GM12878 (cell line): ENCODE measurements around the gene SELENOM. TPM values are rescaled to one million over a fixed set of nuclear protein-coding genes. Genes with fewer than 3 reads are reported as not detected.

ENCODE experiments used
- ATAC-seq: fragments of 200-7000 bp; cut with Tn5 transposase; 3 replicates; pipeline ENCODE4 v1.9.1; 2020; ENCODE audit warnings: mild to moderate bottlenecking, moderate library complexity
- BruUV-seq: library from RNA; stranded (reverse); fragments of 400-500 nt; replicated peaks from 2 replicates; lab custom pipeline; 2021; lab: Mats Ljungman, UMichigan
- CTCF ChIA-PET: fragments of 300-600 bp; sonication (Branson Sonifier 250); formaldehyde crosslinking; extraction: SDS; loops from one replicate; lab custom pipeline; 2021; ENCODE audit warnings: inconsistent platforms; lab: Yijun Ruan, JAX
- POLR2A ChIA-PET: fragments of 350-600 bp; formaldehyde crosslinking; extraction: SDS; loops from one replicate; lab custom pipeline; 2021; ENCODE audit warnings: inconsistent platforms; lab: Charles Lee
- RAD21 ChIA-PET: fragments of 300-600 bp; sonication (Branson Sonifier 250); formaldehyde crosslinking; loops from one replicate; lab custom pipeline; 2023; ENCODE audit warnings: antibody characterized with exemption; ENCODE audit not compliant: unreplicated experiment; lab: Charles Lee
- SMC1A ChIA-PET: fragments of 300-600 bp; sonication (Branson Sonifier 250); formaldehyde crosslinking; loops from one replicate; lab custom pipeline; 2023; ENCODE audit not compliant: unreplicated experiment, uncharacterized antibody; lab: Charles Lee
- DNase-seq: peaks from one replicate; pipeline ENCODE4 v3.0.0-alpha.2; 2011; ENCODE audit warnings: low read depth, low spot score
- FAIRE-seq: peaks from 3 replicates; lab custom pipeline; 2011; peaks lifted over from hg19 to GRCh38; lab: Jason Lieb, UNC
- H2AFZ ChIP-seq: 2 replicates; pipeline ENCODE4 v1.6.0; 2011; ENCODE audit warnings: low read depth, low read length, control low read depth; ENCODE audit not compliant: control insufficient read depth
- H3K27ac ChIP-seq: 2 replicates; pipeline ENCODE4 v1.5.1; 2011; ENCODE audit warnings: control low read depth; ENCODE audit not compliant: control insufficient read depth, insufficient read depth
- H3K27me3 ChIP-seq, 2 experiments: replicated peaks in 1 of 2; 2 replicates each; pipeline versions ENCODE4 v1.6.0 to v1.6.1; 2011; ENCODE audit warnings: low read length in 1 of 2; ENCODE audit not compliant: control insufficient read depth in 2 of 2, insufficient read depth in 2 of 2
- H3K36me3 ChIP-seq, 2 experiments: 2 replicates each; pipeline ENCODE4 v1.5.1; 2011; ENCODE audit warnings: low read length in 1 of 2; ENCODE audit not compliant: control insufficient read depth in 2 of 2, insufficient read depth in 2 of 2
- H3K4me1 ChIP-seq: 2 replicates; pipeline ENCODE4 v1.6.1; 2011; ENCODE audit warnings: mild to moderate bottlenecking, low read length, moderate library complexity, mixed read lengths; ENCODE audit not compliant: control insufficient read depth, insufficient read depth
- H3K4me2 ChIP-seq: 2 replicates; pipeline ENCODE4 v1.6.0; 2011; ENCODE audit warnings: control low read depth; ENCODE audit not compliant: control insufficient read depth, insufficient read depth
- H3K4me3 ChIP-seq: fragments of 200-600 bp; sonication (generic); 2 replicates; pipeline ENCODE4 v1.5.1; 2016
- H3K79me2 ChIP-seq: 2 replicates; pipeline ENCODE4 v1.6.0; 2011; ENCODE audit warnings: low read length; ENCODE audit not compliant: control insufficient read depth, insufficient read depth
- H3K9ac ChIP-seq: 2 replicates; pipeline ENCODE4 v1.8.0; 2011; ENCODE audit warnings: low read length, control low read depth, mixed read lengths; ENCODE audit not compliant: control insufficient read depth, insufficient read depth
- H3K9me3 ChIP-seq: replicated peaks from 3 replicates; pipeline ENCODE4 v1.5.1; 2011; ENCODE audit warnings: mild to moderate bottlenecking, low read length; ENCODE audit not compliant: control insufficient read depth, insufficient read depth
- H4K20me1 ChIP-seq: 2 replicates; pipeline ENCODE4 v1.6.0; 2011; ENCODE audit not compliant: control insufficient read depth, insufficient read depth
- ASH2L ChIP-seq: fragments of 300-600, 200-600 bp; sonication (generic); IDR thresholded peaks from 2 replicates; pipeline ENCODE4 v1.6.1; 2017; ENCODE audit warnings: low read depth, mild to moderate bottlenecking, borderline replicate concordance
- CBX5 ChIP-seq: sonication (generic); IDR thresholded peaks from 2 replicates; pipeline ENCODE4 v1.6.1; 2016; ENCODE audit warnings: low read depth, moderate library complexity, mild to moderate bottlenecking, inconsistent platforms
- CHD1 ChIP-seq: IDR thresholded peaks from 2 replicates; pipeline ENCODE4 v1.6.1; 2012; ENCODE audit warnings: low read depth, low read length, improper control_type of control experiment
- IKZF1 ChIP-seq: fragments of 450-650 bp; conservative IDR thresholded peaks from 2 replicates; pipeline ENCODE4 v1.6.1; 2017; ENCODE audit warnings: antibody characterized with exemption, mild to moderate bottlenecking
- IKZF2 ChIP-seq, 2 experiments: fragments of 450-650 bp; IDR thresholded peaks; 2 replicates each; pipeline ENCODE4 v1.6.1; 2017; ENCODE audit warnings: mild to moderate bottlenecking in 2 of 2, moderate library complexity in 2 of 2
- MTA3 ChIP-seq: IDR thresholded peaks from 2 replicates; pipeline ENCODE4 v1.6.1; 2012; ENCODE audit warnings: low read length, inconsistent platforms, borderline replicate concordance
- NR2C2 ChIP-seq: IDR thresholded peaks from 2 replicates; pipeline ENCODE4 v1.6.1; 2011; ENCODE audit warnings: borderline replicate concordance, low read depth; ENCODE audit not compliant: control insufficient read depth, insufficient read length
- STAT1 ChIP-seq: fragments of 450-650 bp; conservative IDR thresholded peaks from 2 replicates; pipeline ENCODE4 v1.6.1; 2014; ENCODE audit warnings: antibody characterized with exemption, mild to moderate bottlenecking
- USF2 ChIP-seq: IDR thresholded peaks from 2 replicates; pipeline ENCODE4 v1.6.1; 2011; ENCODE audit warnings: low read depth, low read length, improper control_type of control experiment, borderline replicate concordance
- WGBS: methylation state at CpG from one replicate; pipeline ENCODE4 v1.1.6; 2016; ENCODE audit warnings: low lambda C conversion rate; ENCODE audit not compliant: insufficient replicate concordance, insufficient coverage; ENCODE audit errors: missing lambda C conversion rate; 5-methylcytosine and 5-hydroxymethylcytosine counted together
- in situ Hi-C: fragments of 300-500 bp; cut with MboI; formaldehyde crosslinking; loops from 9 replicates; pipeline ENCODE4 v1.14.3; 2018; ENCODE audit warnings: mixed read lengths
- intact Hi-C: fragments of 100-400 bp; cut with micrococcal nuclease; formaldehyde crosslinking; loops from one replicate; pipeline ENCODE4 v1.14.2; 2022; ENCODE audit not compliant: unreplicated experiment
- polyA plus RNA-seq, 11 experiments: library from polyadenylated mRNA; depleted of rRNA in 4 of 11; unstranded in 6 of 11; stranded (reverse) in 5 of 11; fragments of >200 nt; fragmentation: Nextera tagmentation in 4 of 11; fragmentation: Illumina TruSeq in 1 of 11; extraction: Ambion mirVana in 4 of 11; extraction: Trizol in 1 of 11; gene quantifications; 1 replicate in 1 of 11; 2 replicates in 10 of 11; pipeline versions ENCODE4 v1.2.1 to v1.2.3, GENCODE V29; 2011 to 2016; ENCODE audit warnings: inconsistent platforms in 2 of 11, missing spikeins in 2 of 11, low read depth in 1 of 11
- total RNA-seq, 4 experiments: library from RNA; depleted of rRNA in 3 of 4; stranded (reverse); fragments of >200 nt in 3 of 4; fragmentation: Illumina TruSeq in 1 of 4; extraction: Trizol in 1 of 4; gene quantifications; 2 replicates each; pipeline versions ENCODE4 v1.2.1 to v1.2.3, GENCODE V29; 2013 to 2021
- TF ChIP-seq, protein P1 (sequence below): fragments of 450-650 bp; IDR thresholded peaks from 2 replicates; pipeline ENCODE4 v1.6.1; 2016; ENCODE audit warnings: mild to moderate bottlenecking, moderate library complexity, borderline replicate concordance
- TF ChIP-seq, protein P2 (sequence below), 3 experiments: IDR thresholded peaks in 2 of 3; conservative IDR thresholded peaks in 1 of 3; 2 replicates each; pipeline ENCODE4 v1.5.1; 2011; ENCODE audit warnings: low read depth in 3 of 3, low read length in 3 of 3, mild to moderate bottlenecking in 3 of 3, control low read depth in 2 of 3, moderate library complexity in 2 of 3, inconsistent platforms in 1 of 3, mixed read lengths in 1 of 3; ENCODE audit not compliant: control insufficient read depth in 2 of 3, insufficient read depth in 1 of 3; ENCODE audit errors: extremely low read depth in 1 of 3
- TF ChIP-seq, protein P3 (sequence below): IDR thresholded peaks from 2 replicates; pipeline ENCODE4 v1.6.1; 2012; ENCODE audit warnings: mild to moderate bottlenecking, low read depth, low read length

Gene SELENOM
- total and polyA plus RNA-seq, 10 of the 15 experiments (the other 5 are each of a cell fraction or from before 2014, with no cell fraction given), result 0.80 to 8.3 (median 2.0) TPM

DNA sequence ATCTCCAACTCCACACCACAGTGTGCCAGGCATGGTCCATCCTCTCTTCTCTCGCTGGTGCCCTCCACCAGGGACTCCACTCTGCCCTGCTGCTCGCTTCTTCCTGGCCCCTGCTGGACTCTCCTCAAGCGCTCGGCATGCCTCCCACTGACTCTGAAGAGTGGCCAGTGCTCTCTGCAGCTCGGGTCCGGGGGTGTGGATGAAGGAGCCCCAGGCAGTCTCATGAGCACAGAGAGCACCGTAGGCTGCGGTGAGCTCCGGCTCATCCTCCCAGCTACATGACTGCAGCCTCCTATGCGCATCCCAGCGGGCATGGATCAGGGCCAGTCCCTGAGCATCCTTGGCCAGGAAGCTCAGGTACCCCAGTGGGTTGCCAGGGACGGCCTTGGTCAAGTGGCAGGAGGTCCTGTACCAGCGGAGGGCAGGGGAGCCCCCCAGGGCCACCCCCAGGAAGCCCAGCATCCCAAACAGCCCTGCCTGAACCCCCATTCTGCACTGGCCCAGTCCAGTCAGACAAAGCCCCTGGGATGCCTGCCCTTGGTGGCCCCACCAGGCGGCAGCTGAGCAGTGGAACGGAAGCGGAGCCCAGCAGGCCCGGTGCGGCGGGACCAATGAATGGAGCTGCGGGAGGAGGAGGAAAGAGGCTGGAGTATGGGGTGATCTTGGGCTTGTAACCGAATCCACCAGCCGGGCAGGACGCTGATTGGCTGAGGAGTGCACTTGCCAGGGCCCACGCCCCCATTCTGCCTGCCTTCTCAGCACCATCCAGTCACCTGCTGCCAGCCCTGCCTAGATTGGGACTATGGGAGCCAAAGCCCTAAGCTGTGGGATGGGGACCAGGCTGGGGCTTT lies 32.7 kb upstream of the SELENOM start, which contains the start of gene PLA2G3:
Gene PLA2G3, minus strand, starts transcription at position 643 of the 851 bp plus-strand sequence. Its CDS starts 154 bp downstream, at position 489.
- FAIRE-seq (no peak), ATAC-seq (no peak), DNase-seq (no peak)
- no peaks in the 10 kb centered on the region for H3K36me3 ChIP-seq
- intact Hi-C loops (no loop called here), in situ Hi-C loops (no loop called here)
- H3K27me3 ChIP-seq, result no peaks in the 10 kb centered on the region; a peak in 2 of 4 replicates
- ChIA-PET CTCF (no interaction called here), POLR2A (no interaction called here), RAD21 (no interaction called here), SMC1A (no interaction called here)
- no peaks in the 10 kb centered on the region for H4K20me1 ChIP-seq
- H3K9me3 ChIP-seq, result no peaks in the 10 kb centered on the region
- H3K79me2 ChIP-seq, result no peaks in the 10 kb centered on the region
- H3K4me2 ChIP-seq, result no peak within 1 kb of the TSS
- H3K27ac ChIP-seq, result no peak within 1 kb of the TSS
- BruUV-seq, result no TSS peak
- H2AFZ ChIP-seq, result no peak within 1 kb of the TSS
- H3K9ac ChIP-seq, result no peak within 1 kb of the TSS
- 34% methylated on average over 24 of the region's 24 CpGs for WGBS
- H3K4me1 ChIP-seq, result no peaks in the 10 kb centered on the region
- no peak within 1 kb of the TSS for H3K4me3 ChIP-seq
- TF ChIP-seq, protein P1, sequence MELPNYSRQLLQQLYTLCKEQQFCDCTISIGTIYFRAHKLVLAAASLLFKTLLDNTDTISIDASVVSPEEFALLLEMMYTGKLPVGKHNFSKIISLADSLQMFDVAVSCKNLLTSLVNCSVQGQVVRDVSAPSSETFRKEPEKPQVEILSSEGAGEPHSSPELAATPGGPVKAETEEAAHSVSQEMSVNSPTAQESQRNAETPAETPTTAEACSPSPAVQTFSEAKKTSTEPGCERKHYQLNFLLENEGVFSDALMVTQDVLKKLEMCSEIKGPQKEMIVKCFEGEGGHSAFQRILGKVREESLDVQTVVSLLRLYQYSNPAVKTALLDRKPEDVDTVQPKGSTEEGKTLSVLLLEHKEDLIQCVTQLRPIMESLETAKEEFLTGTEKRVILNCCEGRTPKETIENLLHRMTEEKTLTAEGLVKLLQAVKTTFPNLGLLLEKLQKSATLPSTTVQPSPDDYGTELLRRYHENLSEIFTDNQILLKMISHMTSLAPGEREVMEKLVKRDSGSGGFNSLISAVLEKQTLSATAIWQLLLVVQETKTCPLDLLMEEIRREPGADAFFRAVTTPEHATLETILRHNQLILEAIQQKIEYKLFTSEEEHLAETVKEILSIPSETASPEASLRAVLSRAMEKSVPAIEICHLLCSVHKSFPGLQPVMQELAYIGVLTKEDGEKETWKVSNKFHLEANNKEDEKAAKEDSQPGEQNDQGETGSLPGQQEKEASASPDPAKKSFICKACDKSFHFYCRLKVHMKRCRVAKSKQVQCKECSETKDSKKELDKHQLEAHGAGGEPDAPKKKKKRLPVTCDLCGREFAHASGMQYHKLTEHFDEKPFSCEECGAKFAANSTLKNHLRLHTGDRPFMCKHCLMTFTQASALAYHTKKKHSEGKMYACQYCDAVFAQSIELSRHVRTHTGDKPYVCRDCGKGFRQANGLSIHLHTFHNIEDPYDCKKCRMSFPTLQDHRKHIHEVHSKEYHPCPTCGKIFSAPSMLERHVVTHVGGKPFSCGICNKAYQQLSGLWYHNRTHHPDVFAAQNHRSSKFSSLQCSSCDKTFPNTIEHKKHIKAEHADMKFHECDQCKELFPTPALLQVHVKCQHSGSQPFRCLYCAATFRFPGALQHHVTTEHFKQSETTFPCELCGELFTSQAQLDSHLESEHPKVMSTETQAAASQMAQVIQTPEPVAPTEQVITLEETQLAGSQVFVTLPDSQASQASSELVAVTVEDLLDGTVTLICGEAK, result no peak
- TF ChIP-seq ASH2L, result no peak
- TF ChIP-seq IKZF1, result no peak
- TF ChIP-seq, protein P2, sequence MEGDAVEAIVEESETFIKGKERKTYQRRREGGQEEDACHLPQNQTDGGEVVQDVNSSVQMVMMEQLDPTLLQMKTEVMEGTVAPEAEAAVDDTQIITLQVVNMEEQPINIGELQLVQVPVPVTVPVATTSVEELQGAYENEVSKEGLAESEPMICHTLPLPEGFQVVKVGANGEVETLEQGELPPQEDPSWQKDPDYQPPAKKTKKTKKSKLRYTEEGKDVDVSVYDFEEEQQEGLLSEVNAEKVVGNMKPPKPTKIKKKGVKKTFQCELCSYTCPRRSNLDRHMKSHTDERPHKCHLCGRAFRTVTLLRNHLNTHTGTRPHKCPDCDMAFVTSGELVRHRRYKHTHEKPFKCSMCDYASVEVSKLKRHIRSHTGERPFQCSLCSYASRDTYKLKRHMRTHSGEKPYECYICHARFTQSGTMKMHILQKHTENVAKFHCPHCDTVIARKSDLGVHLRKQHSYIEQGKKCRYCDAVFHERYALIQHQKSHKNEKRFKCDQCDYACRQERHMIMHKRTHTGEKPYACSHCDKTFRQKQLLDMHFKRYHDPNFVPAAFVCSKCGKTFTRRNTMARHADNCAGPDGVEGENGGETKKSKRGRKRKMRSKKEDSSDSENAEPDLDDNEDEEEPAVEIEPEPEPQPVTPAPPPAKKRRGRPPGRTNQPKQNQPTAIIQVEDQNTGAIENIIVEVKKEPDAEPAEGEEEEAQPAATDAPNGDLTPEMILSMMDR (IDR thresholded peaks at IDR 0.05 in 2 of 3, conservative IDR thresholded peaks at IDR 0.05 in 1 of 3; ENCODE audit: control insufficient read depth in 2 of 3, extremely low read depth in 1 of 3, insufficient read depth in 1 of 3, low read depth in 3 of 3, low read length in 3 of 3), result no peak
- TF ChIP-seq, protein P3, sequence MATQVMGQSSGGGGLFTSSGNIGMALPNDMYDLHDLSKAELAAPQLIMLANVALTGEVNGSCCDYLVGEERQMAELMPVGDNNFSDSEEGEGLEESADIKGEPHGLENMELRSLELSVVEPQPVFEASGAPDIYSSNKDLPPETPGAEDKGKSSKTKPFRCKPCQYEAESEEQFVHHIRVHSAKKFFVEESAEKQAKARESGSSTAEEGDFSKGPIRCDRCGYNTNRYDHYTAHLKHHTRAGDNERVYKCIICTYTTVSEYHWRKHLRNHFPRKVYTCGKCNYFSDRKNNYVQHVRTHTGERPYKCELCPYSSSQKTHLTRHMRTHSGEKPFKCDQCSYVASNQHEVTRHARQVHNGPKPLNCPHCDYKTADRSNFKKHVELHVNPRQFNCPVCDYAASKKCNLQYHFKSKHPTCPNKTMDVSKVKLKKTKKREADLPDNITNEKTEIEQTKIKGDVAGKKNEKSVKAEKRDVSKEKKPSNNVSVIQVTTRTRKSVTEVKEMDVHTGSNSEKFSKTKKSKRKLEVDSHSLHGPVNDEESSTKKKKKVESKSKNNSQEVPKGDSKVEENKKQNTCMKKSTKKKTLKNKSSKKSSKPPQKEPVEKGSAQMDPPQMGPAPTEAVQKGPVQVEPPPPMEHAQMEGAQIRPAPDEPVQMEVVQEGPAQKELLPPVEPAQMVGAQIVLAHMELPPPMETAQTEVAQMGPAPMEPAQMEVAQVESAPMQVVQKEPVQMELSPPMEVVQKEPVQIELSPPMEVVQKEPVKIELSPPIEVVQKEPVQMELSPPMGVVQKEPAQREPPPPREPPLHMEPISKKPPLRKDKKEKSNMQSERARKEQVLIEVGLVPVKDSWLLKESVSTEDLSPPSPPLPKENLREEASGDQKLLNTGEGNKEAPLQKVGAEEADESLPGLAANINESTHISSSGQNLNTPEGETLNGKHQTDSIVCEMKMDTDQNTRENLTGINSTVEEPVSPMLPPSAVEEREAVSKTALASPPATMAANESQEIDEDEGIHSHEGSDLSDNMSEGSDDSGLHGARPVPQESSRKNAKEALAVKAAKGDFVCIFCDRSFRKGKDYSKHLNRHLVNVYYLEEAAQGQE, result no peak
- no peak for TF ChIP-seq MTA3
- no peak for TF ChIP-seq STAT1
- no peak for TF ChIP-seq NR2C2
- TF ChIP-seq IKZF2 (IDR thresholded peaks at IDR 0.05), result no peak
- no peak for TF ChIP-seq CBX5
- TF ChIP-seq CHD1, result no peak
- TF ChIP-seq USF2, result no peak
